Adipocyte (in vitro differentiated cells): ENCODE data around the gene AQP9.
"Not testable (repeated sequence)": the region's sequence is repeated elsewhere in the genome, so short reads cannot be mapped to it uniquely, and the experiment has no call there.

Source experiments
- DNase-seq: peaks from one replicate; pipeline ENCODE4 v3.0.0-alpha.2; 2015; ENCODE audit warnings: low read depth
- H3K27me3 ChIP-seq: replicated peaks from 2 replicates; pipeline ENCODE4 v1.7.0; 2013; ENCODE audit warnings: mild to moderate bottlenecking, low read length, moderate library complexity; ENCODE audit not compliant: control insufficient read depth, insufficient read depth
- H3K36me3 ChIP-seq: 2 replicates; pipeline ENCODE4 v1.7.0; 2013; ENCODE audit warnings: low read length, mild to moderate bottlenecking, moderate library complexity; ENCODE audit not compliant: control insufficient read depth, insufficient read depth, severe bottlenecking
- H3K4me1 ChIP-seq: 2 replicates; pipeline ENCODE4 v1.7.0; 2013; ENCODE audit warnings: mild to moderate bottlenecking, low read length, moderate library complexity; ENCODE audit not compliant: control insufficient read depth, insufficient read depth
- H3K4me3 ChIP-seq: 2 replicates; pipeline ENCODE4 v1.7.0; 2013; ENCODE audit warnings: mild to moderate bottlenecking, low read length, moderate library complexity
- H3K9ac ChIP-seq: 2 replicates; pipeline ENCODE4 v1.7.0; 2013; ENCODE audit warnings: mild to moderate bottlenecking, low read length, moderate library complexity
- H3K9me3 ChIP-seq: 2 replicates; pipeline ENCODE4 v1.7.0; 2013; ENCODE audit warnings: mild to moderate bottlenecking, low read length, moderate library complexity; ENCODE audit not compliant: control insufficient read depth

The AQP9 gene, protein sequence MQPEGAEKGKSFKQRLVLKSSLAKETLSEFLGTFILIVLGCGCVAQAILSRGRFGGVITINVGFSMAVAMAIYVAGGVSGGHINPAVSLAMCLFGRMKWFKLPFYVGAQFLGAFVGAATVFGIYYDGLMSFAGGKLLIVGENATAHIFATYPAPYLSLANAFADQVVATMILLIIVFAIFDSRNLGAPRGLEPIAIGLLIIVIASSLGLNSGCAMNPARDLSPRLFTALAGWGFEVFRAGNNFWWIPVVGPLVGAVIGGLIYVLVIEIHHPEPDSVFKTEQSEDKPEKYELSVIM

DNA sequence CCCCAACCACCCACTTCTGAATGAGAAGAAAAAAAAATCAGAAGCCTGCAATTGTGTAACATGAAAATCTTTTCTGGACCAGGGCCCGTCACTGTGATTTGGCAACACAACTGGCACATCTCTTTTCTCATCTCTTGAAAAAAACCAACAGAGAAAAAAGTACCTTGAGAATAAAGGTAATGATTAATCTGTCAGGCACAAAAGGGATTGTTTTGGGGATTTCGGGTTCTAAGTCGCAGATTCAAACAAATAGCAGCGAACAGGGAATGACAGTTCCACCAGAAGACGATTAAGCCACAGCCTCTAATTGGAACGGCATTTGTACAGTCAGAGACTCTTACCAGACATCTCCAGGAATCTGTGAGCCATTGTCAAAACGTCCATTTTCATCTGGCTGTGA, at the start of gene AQP9:
Gene AQP9, plus strand, starts transcription at position 276 of the 400 bp plus-strand sequence. CDS start 185 bp downstream, outside the sequence.
- DNase-seq: peak; percentile 32

DNA sequence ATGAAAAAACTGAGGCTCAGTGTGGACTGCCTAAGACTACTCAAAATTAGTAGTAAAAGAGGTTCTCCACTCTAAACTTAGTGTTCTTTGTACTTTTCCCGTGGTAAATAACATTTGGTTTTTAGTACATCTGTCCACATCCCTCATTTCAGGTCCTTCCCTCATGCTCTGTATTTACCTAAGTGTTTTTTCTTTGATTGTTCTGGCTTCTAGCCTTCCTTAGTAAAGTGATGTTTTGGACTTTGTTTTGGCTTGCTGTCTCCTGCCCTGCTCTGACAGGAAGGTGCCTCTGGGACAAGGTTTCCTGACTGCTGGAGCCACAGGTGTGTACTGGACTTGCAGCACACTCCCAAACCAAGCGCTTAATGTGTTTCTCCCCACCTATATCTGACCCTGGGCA, 42.8 kb upstream of the AQP9 start:
- no peaks in the 10 kb centered on the region for H3K27me3 ChIP-seq

More for the DNA sequence above, at the start of gene AQP9:
- peaks cover 46% of the 10 kb centered on the region for H3K4me1 ChIP-seq
- H3K27me3 ChIP-seq: no peaks in the 10 kb centered on the region
- peak within 1 kb of the TSS; percentile 4 for H3K9ac ChIP-seq
- H3K9me3 ChIP-seq: no peaks in the 10 kb centered on the region
- H3K36me3 ChIP-seq: no peaks in the 10 kb centered on the region
- H3K4me3 ChIP-seq: peak within 1 kb of the TSS; percentile 51

DNA sequence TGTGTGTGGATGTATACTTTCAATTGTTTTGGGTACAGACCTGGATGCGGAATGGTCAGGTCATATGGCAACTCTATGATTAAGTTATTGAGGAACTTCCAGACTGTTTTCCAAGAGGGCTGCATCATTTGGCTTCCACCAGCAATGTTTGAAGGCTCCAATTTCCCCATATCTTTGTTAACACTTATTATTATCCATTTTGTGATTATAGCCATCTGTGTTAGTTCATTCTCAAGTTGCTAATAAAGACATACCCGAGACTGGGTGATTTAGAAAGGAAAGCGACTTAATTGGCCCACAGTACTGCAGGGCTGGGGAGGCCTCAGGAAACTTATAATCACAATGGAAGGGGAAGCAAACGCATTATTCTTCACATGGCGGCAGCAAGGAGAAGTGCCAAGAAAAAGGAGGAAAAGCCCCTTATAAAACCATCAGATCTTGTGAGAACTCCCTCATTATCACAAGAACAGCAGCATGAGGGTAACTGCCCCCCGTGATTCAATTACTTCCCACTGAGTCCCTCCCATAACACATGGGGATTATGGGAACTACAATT, 41.6 kb upstream of the AQP9 start:
- Histone ChIP-seq H3K36me3 (no peaks in the 10 kb centered on the region), H3K9ac (no peak overlapping the region), H3K27me3 (no peaks in the 10 kb centered on the region), H3K9me3 (peaks cover 7% of the 10 kb centered on the region), H3K4me1 (no peaks in the 10 kb centered on the region), H3K4me3 (no peak overlapping the region)
- DNase-seq: no peak

More for the DNA sequence above, 42.8 kb upstream of the AQP9 start:
- Histone ChIP-seq H3K4me1 (no peaks in the 10 kb centered on the region), H3K36me3 (no peaks in the 10 kb centered on the region), H3K9ac (no peak overlapping the region), H3K9me3 (peaks cover 7% of the 10 kb centered on the region), H3K4me3 (no peak overlapping the region)
- DNase-seq: no peak

DNA sequence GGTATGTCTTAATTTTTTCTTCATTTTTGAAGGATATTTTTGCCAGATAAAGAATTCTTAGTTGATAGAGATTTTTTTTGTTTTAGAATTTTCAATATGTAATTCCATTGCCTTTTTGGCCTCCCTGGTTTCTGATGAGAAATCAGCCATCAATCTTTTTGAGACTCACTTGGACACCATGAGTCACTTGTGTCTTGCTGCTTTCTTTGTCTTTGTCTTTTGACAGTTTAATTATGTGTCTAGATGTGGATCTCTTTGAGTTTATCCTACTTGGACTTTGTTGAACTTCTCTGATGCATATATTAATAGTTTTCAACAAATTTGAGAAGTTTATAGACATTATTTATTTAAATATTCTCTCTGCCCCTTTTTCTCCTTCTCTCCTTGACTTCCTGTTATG, 34.7 kb upstream of the AQP9 start:
- no peak for DNase-seq
- peaks cover 7% of the 10 kb centered on the region for H3K27me3 ChIP-seq
- H3K36me3 ChIP-seq: no peaks in the 10 kb centered on the region
- no peak overlapping the region for H3K9ac ChIP-seq
- H3K4me1 ChIP-seq: no peaks in the 10 kb centered on the region
- peaks cover 4% of the 10 kb centered on the region for H3K9me3 ChIP-seq
- H3K4me3 ChIP-seq: no peak overlapping the region

DNA sequence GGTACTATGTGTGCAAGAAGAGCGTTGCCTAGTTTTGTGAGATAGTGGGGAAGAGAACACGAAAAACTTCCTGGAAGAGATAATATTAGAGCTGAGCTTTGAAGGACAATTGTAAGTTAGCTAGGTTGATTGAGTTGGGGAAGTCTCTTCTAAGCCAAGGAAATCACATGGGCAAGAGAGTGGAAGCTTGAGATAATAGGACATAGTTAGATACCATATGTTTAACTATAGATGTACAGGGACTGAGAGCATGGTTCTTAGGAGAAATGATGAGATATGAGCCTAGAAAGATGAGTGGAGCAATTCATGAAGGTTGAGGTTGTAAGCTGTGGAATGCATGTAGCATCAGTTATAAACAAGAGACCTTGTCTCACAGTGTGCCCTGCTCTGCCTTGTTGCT, 30.1 kb upstream of the AQP9 start:
- DNase-seq: no peak
- peaks cover 18% of the 10 kb centered on the region for H3K27me3 ChIP-seq

DNA sequence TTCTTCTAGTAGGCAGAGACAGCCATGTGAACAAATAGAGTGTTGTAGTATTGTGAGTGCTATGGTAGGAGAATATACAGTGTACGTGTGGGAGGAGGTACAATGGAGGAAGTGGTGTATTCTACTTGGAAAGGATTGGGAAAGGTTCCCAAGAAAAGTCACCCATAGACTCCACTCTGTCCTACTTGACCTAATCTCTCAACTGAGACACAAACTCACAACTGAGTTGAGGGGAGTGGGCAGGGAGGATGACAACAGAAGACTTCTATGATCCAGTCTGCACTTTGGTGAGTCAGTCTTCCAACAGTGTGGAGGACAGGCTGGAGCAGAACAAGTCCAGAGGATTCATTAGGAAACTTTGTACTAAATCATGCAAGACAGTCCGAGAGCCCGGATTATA, 28.8 kb upstream of the AQP9 start:
- no peak for DNase-seq
- H3K4me1 ChIP-seq: no peaks in the 10 kb centered on the region
- H3K9ac ChIP-seq: no peak overlapping the region
- no peaks in the 10 kb centered on the region for H3K36me3 ChIP-seq
- no peak overlapping the region for H3K4me3 ChIP-seq
- H3K27me3 ChIP-seq: peaks cover 18% of the 10 kb centered on the region
- no peaks in the 10 kb centered on the region for H3K9me3 ChIP-seq

More for the DNA sequence above, 30.1 kb upstream of the AQP9 start:
- Histone ChIP-seq H3K36me3 (no peaks in the 10 kb centered on the region), H3K4me1 (no peaks in the 10 kb centered on the region), H3K9me3 (peaks cover 4% of the 10 kb centered on the region), H3K4me3 (no peak overlapping the region), H3K9ac (no peak overlapping the region)

DNA sequence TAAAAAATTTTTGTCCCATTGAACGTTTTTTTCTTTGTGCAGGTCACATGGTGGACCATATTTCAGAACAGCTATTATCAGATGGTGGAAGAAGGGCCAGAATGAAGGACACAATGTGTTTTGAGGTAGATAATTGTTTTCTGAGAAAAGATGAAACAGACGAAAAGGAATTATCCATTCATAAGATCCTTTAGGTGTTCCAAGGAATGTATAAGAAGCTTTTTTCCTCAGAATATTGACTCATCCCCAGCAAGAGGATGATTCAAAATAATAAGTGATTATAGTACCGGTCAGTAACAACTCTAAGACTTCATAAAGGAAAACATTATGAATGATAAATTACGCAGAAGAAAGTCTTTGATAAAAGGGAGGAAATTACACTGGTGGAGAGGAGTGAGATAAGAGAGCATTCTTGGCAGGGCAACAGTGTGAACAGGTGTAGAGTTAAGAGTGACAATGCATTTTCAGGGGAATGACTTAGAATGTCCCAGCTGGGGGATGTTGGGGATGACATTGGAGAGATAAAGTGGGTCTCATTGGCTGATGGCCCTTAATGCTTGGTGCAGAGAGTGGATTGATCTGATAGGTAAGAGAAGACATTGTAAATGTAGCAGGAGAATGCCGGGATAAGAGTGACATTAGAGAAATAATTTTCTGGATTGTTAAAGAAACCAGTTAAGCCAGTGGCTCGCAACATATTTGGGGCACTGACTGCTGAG, 27.0 kb upstream of the AQP9 start:
- H3K9me3 ChIP-seq: no peaks in the 10 kb centered on the region
- no peaks in the 10 kb centered on the region for H3K36me3 ChIP-seq
- peaks cover 18% of the 10 kb centered on the region for H3K27me3 ChIP-seq
- H3K4me3 ChIP-seq: no peak overlapping the region
- no peak overlapping the region for H3K9ac ChIP-seq
- no peaks in the 10 kb centered on the region for H3K4me1 ChIP-seq
- no peak for DNase-seq

DNA sequence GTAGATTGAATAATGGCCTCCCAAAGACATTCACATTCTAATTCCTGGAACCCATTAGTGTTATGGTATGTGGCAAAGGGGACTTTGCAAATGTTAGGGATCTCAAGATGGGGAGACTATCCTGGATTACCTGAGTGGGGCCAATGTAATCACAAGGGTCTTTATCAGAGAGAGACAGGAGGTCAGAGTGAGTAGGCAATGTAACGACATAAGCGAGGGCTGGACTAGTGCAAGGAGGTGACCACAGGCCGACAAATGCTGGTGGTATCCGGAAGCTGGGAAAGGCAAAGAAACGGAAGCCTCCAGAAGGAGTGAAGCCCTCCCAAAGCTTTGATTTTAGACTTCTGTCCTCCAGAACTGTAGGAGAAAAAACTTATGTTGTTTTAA, 26.5 kb upstream of the AQP9 start:
- no peak overlapping the region for H3K9ac ChIP-seq
- no peak for DNase-seq
- H3K4me1 ChIP-seq: no peaks in the 10 kb centered on the region
- peaks cover 18% of the 10 kb centered on the region for H3K27me3 ChIP-seq
- H3K4me3 ChIP-seq: no peak overlapping the region
- no peaks in the 10 kb centered on the region for H3K9me3 ChIP-seq
- no peaks in the 10 kb centered on the region for H3K36me3 ChIP-seq

DNA sequence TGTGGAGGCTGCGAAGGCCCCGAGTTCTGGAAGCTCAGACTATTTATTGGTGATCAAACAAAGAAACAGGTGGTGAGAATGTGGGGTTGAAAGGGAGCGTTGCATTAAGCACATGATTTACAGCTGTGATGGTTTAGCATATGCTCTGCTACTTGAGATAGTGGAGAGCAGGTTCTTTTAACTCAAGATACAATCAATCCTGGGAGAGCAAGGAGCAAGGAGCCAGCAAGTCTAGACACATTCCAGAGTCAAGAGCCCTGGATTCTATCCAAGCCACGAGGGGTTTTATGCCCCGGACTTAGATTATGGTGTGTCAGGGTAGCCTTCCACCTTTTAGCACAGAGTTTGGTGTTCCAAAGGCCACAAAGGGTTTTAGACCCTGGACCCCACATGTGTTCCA, 24.8 kb upstream of the AQP9 start:
- H3K27me3 ChIP-seq: peaks cover 12% of the 10 kb centered on the region
- H3K4me1 ChIP-seq, H3K9me3 ChIP-seq, H3K4me3 ChIP-seq, H3K9ac ChIP-seq, H3K36me3 ChIP-seq, DNase-seq: not testable (repeated sequence)

DNA sequence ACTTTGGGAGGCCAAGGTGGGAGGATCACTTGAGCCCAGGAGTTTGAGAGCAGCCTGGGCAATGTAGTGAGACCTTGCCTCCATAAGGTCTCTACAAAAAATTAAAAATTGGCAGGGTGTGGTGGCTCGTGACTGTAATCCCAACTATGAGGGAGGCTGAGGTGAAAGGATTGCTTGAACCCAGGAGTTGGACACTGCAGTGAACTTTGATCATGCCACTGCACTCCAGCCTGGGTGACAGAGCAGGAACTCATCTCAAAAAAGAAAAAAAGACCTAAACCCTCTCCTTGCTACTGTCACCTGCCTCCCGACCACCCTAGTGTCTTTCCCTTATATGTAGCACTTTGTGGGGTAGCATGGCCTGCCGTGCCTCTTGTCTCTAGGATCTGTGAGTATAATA, 23.8 kb upstream of the AQP9 start:
- H3K4me1 ChIP-seq: no peaks in the 10 kb centered on the region
- no peak overlapping the region for H3K9ac ChIP-seq
- peaks cover 10% of the 10 kb centered on the region for H3K27me3 ChIP-seq
- DNase-seq: no peak
- H3K36me3 ChIP-seq: no peaks in the 10 kb centered on the region
- no peak overlapping the region for H3K4me3 ChIP-seq
- no peaks in the 10 kb centered on the region for H3K9me3 ChIP-seq

DNA sequence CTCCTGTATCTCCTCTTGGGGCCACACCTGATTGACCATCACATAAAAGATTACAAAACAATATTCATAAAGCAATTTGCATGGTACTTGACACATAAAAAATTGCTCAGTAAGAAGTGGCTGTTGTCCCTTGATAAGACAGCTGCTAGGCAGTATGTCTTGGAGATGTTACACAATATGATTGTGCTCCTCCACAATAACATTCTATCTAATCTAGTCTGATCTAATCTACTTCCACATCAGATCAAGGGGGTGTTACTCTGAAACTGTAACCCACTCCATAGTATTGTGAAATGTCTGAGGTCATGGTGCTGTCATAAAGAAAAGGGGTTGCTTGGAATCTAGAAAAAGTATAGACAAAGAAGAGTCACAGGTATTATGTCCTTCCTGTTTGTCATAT, 23.4 kb upstream of the AQP9 start:
- Histone ChIP-seq H3K9me3 (no peaks in the 10 kb centered on the region), H3K9ac (no peak overlapping the region), H3K4me1 (no peaks in the 10 kb centered on the region), H3K27me3 (peaks cover 9% of the 10 kb centered on the region), H3K36me3 (no peaks in the 10 kb centered on the region), H3K4me3 (no peak overlapping the region)
- no peak for DNase-seq
